LNCaP clone FGC (cell line): Measurements from ENCODE around the gene OBP2A.

Experiments used
- DNase-seq: peaks from one replicate; pipeline ENCODE4 v3.0.0-alpha.2; 2011; ENCODE audit warnings: low read depth
- H3K4me3 ChIP-seq: 2 replicates; pipeline ENCODE4 v1.5.1; 2011; ENCODE audit warnings: mild to moderate bottlenecking, low read depth, low read length, control low read depth
- TF ChIP-seq, protein P1 (sequence below): IDR thresholded peaks from 2 replicates; pipeline ENCODE4 v1.5.1; 2012; ENCODE audit warnings: mild to moderate bottlenecking; ENCODE audit not compliant: control insufficient read depth, insufficient read depth; ENCODE audit errors: extremely low read depth

OBP2A gene

DNA sequence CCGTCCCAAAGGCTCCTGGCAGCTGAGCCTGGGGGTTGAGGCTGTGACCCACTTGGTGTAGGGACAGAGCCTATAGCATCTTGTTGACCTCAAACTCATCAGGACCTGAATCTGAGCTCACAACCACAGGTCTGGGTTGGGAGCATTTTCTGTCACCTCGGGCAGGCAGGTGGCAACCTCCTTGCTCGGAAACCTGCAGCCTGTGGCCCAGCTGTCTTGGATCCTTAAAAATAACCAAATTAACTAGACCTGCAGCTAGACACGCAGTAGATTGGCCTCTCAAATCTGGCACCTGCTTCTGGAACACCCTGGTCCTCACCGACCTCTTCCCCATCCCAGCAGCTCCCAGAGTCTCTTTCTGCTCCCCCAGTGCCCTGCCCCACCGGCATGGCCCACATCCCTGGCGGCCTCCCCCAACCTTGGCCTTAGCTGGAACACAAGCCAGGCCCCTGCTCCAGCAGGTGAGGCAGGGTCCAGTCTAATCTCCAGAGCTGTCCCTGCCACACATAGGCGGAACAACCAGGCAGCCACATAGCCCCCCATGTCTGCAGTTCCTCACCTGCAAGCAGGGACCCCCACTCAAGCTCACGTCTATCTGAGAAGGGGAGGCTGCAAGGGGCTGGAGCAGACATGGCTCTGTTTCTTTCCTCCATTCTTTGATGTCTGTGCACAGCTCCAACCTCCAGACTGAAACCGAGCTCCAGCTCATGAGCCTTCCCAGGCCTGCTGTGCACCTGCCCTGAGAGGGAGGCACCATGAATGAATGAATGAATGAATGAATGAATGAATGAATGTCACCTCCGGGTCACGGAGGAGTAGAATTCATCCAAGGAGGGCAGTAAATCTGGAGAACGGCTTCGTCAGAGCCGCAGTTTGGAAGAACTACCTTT, 43.9 kb downstream of the OBP2A start:
- DNase-seq: no peak
- H3K4me3 ChIP-seq: no peak overlapping the region
- TF ChIP-seq, protein P1, sequence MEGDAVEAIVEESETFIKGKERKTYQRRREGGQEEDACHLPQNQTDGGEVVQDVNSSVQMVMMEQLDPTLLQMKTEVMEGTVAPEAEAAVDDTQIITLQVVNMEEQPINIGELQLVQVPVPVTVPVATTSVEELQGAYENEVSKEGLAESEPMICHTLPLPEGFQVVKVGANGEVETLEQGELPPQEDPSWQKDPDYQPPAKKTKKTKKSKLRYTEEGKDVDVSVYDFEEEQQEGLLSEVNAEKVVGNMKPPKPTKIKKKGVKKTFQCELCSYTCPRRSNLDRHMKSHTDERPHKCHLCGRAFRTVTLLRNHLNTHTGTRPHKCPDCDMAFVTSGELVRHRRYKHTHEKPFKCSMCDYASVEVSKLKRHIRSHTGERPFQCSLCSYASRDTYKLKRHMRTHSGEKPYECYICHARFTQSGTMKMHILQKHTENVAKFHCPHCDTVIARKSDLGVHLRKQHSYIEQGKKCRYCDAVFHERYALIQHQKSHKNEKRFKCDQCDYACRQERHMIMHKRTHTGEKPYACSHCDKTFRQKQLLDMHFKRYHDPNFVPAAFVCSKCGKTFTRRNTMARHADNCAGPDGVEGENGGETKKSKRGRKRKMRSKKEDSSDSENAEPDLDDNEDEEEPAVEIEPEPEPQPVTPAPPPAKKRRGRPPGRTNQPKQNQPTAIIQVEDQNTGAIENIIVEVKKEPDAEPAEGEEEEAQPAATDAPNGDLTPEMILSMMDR: no peak

DNA sequence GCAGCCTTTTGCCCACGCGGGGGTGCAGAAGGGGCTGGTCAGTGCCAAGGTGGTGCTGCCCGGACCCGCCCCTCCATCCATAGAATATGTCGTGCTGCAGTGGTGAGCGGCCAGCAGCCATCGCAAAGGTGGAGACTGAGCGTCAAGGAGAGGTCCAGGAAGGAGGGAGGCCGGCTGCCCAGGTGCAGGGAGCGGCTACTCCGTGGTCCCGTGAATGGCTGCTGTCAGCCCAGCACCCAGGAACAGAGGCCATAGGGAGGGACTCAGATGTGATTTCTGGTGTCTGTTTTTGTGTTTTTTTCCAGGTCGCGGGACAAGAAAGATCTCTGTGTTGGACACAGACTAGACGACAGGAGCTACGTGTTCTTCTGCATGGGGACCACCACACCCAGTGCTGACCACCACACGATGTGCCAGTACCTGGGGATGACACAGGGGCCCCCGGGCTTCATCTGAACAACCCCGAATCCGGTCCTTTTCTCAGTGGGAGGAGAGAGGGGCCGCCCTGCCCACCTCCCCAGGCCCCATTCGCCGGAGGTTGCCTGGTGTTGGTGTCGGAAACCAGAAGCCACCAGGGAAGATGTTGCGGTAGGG, 44.7 kb downstream of the OBP2A start:
- TF ChIP-seq, protein P1: no peak
- H3K4me3 ChIP-seq: no peak overlapping the region
- DNase-seq: no peak

DNA sequence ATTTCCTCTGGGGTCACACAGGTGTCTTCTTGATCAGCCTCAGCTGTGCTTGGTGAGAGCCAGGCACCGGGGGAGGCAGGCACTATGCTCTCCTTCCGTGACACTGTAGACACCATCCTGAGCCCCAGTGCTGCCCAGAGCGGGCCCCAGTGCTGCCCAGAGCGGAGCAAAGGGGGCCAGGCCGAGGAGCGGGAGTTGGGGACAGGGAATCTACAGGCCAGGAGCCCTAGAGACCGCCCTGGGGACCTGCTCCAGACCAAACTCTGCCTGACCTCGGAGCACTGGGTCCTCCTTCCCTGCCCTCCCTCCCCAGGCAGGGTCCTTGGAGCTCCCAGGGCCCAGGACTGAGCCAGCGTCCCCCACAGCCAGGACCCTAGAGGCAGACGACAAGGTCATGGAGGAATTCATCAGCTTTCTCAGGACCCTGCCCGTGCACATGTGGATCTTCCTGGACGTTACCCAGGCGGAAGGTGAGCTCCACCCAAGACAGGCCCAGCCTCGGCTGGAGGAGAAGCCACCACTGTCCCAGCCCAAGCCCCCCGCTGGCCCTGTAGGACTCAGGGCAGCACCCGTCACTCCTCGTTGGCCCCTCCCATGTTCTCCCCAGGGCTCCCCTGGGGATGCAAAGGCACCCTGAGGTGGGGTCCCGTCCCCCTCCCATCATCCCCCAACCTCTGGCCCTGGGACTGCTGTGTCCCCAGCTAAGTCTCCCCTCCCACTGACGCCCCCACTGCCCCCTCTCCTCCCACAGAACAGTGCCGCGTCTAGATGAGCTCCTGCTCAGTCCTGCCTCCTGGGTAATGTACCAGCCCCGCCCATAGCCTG, 45.8 kb downstream of the OBP2A start:
- TF ChIP-seq, protein P1: no peak
- no peak for DNase-seq
- no peak overlapping the region for H3K4me3 ChIP-seq

GRCh38 chr9:135592331-135592590, 46.3 kb downstream of the OBP2A start:
- DNase-seq: no peak
- H3K4me3 ChIP-seq: no peak overlapping the region
- TF ChIP-seq, protein P1: no peak

DNA sequence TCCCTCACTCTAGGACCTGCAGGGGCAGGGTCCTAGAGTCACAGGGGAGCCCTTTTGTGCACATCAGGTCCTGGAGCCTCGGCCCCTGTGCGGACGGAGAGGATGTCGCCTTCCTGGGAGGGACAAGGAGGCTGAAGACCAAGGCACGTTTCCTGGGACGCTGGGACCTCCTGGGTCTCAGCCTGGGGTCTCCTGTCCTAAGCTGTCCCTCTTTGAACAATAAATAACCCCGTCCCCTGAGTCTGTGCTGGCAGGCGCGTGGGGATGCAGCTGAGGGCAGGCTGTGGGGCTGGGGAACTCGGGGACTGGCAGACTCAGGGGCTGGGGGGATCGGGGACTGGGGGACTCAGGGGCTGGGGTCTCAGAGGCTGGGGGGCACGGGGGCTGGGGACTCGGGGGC, 46.7 kb downstream of the OBP2A start:
- no peak overlapping the region for H3K4me3 ChIP-seq
- TF ChIP-seq, protein P1: no peak
- no peak for DNase-seq

- DNase-seq: no peak
- H3K4me3 ChIP-seq: no peak overlapping the region
- TF ChIP-seq, protein P1: no peak
These were observed 50.3 kb downstream of the OBP2A start for GRCh38 chr9:135596211-135596610.
